H1 (cell line): ENCODE data around the gene SH3BGRL. TPM values are rescaled to one million over a fixed set of nuclear protein-coding genes. Genes with fewer than 3 reads are reported as not detected.

Experiments used
- CTCF ChIA-PET: fragments of 300-600 bp; sonication (Branson Sonifier 250); formaldehyde crosslinking; loops from one replicate; lab custom pipeline; 2021; ENCODE audit not compliant: partially characterized antibody; lab: Charles Lee
- POLR2A ChIA-PET: fragments of 300-600 bp; sonication (Branson Sonifier 250); formaldehyde crosslinking; loops from one replicate; lab custom pipeline; 2021; ENCODE audit warnings: inconsistent platforms; ENCODE audit not compliant: partially characterized antibody; lab: Charles Lee
- DNase-seq, 2 experiments: peaks; one replicate each; pipeline versions ENCODE4 v3.0.0 to v3.0.0-alpha.2; 2010 to 2022; ENCODE audit warnings: low spot score in 2 of 2, low read depth in 1 of 2, mixed read lengths in 1 of 2
- FAIRE-seq: peaks from 2 replicates; lab custom pipeline; 2011; peaks lifted over from hg19 to GRCh38; lab: Jason Lieb, UNC
- H2AFZ ChIP-seq: 2 replicates; pipeline ENCODE4 v1.8.1; 2012; ENCODE audit warnings: low read length, inconsistent platforms
- H2AK5ac ChIP-seq: 2 replicates; pipeline ENCODE4 v1.6.1; 2013; ENCODE audit warnings: low read depth, low read length
- H2BK120ac ChIP-seq: replicated peaks from 2 replicates; pipeline ENCODE3; 2013; ENCODE audit warnings: low read depth, low read length, inconsistent platforms
- H2BK12ac ChIP-seq: 2 replicates; pipeline ENCODE4 v1.6.1; 2013; ENCODE audit warnings: low read depth, low read length
- H2BK15ac ChIP-seq: 2 replicates; pipeline ENCODE4 v1.6.1; 2013; ENCODE audit warnings: low read length
- H2BK20ac ChIP-seq: 2 replicates; pipeline ENCODE4 v1.6.1; 2013; ENCODE audit warnings: low read length
- H2BK5ac ChIP-seq: 2 replicates; pipeline ENCODE4 v1.6.1; 2013; ENCODE audit warnings: low read depth, low read length
- H3K14ac ChIP-seq: 2 replicates; pipeline ENCODE4 v1.6.1; 2013; ENCODE audit warnings: inconsistent platforms; ENCODE audit not compliant: insufficient read length
- H3K18ac ChIP-seq: 2 replicates; pipeline ENCODE4 v1.6.1; 2013; ENCODE audit warnings: low read length; ENCODE audit errors: extremely low read depth
- H3K23ac ChIP-seq: 2 replicates; pipeline ENCODE4 v1.6.1; 2013; ENCODE audit warnings: inconsistent platforms; ENCODE audit not compliant: insufficient read length
- H3K23me2 ChIP-seq: 2 replicates; pipeline ENCODE4 v1.6.1; 2013; ENCODE audit warnings: low read depth, low read length
- H3K27ac ChIP-seq: 2 replicates; pipeline ENCODE4 v1.6.1; 2011; ENCODE audit warnings: low read depth, low read length, inconsistent platforms
- H3K27me3 ChIP-seq, 4 experiments: replicated peaks in 1 of 4; 1 replicate in 1 of 4; 2 replicates in 3 of 4; pipeline versions ENCODE4 v1.6.1 to v1.8.1; 2011 to 2013; ENCODE audit warnings: low read length in 3 of 4, mild to moderate bottlenecking in 3 of 4, inconsistent platforms in 2 of 4, mixed read lengths in 2 of 4, moderate library complexity in 1 of 4; ENCODE audit not compliant: control insufficient read depth in 3 of 4, insufficient read depth in 3 of 4; ENCODE audit errors: extremely low read depth in 1 of 4
- H3K36me3 ChIP-seq, 4 experiments: 2 replicates each; pipeline versions ENCODE4 v1.6.1 to v1.8.1; 2011 to 2013; ENCODE audit warnings: mild to moderate bottlenecking in 4 of 4, low read length in 3 of 4, moderate library complexity in 2 of 4, control low read depth in 1 of 4, inconsistent platforms in 1 of 4; ENCODE audit not compliant: insufficient read depth in 4 of 4, control insufficient read depth in 2 of 4
- H3K4ac ChIP-seq: replicated peaks from 2 replicates; pipeline ENCODE3; 2013; ENCODE audit warnings: low read length, low read depth, mixed read lengths, inconsistent platforms; ENCODE audit not compliant: insufficient read length
- H3K4me1 ChIP-seq, 4 experiments: replicated peaks in 1 of 4; 1 replicate in 1 of 4; 2 replicates in 3 of 4; pipeline versions ENCODE4 v1.6.1 to v1.8.1; 2011 to 2013; ENCODE audit warnings: low read length in 3 of 4, inconsistent platforms in 2 of 4, mixed read lengths in 1 of 4; ENCODE audit not compliant: insufficient read depth in 4 of 4, control insufficient read depth in 3 of 4
- H3K4me2 ChIP-seq, 2 experiments: 2 replicates each; pipeline versions ENCODE4 v1.6.1 to v1.8.1; 2011 to 2013; ENCODE audit warnings: low read depth in 2 of 2, low read length in 2 of 2, control low read depth in 1 of 2, inconsistent platforms in 1 of 2, mild to moderate bottlenecking in 1 of 2; ENCODE audit not compliant: insufficient read depth in 1 of 2
- H3K4me3 ChIP-seq, 4 experiments: fragments of 200-600, 300-600 bp in 1 of 4; sonication (generic), shearing (Covaris generic), sonication (Bioruptor Twin) in 1 of 4; 2 replicates each; pipeline versions ENCODE4 v1.5.1 to v1.8.1; 2011 to 2016; ENCODE audit warnings: low read length in 4 of 4, low read depth in 3 of 4, control low read depth in 2 of 4, inconsistent platforms in 2 of 4, mild to moderate bottlenecking in 2 of 4, mixed read lengths in 1 of 4, moderate library complexity in 1 of 4; ENCODE audit not compliant: insufficient read depth in 2 of 4; ENCODE audit errors: extremely low read depth in 1 of 4
- H3K56ac ChIP-seq: replicated peaks from 2 replicates; pipeline ENCODE3; 2013; ENCODE audit warnings: low read depth, mild to moderate bottlenecking, mixed read lengths, low read length, inconsistent platforms; ENCODE audit not compliant: insufficient read length
- H3K79me1 ChIP-seq: 2 replicates; pipeline ENCODE4 v1.6.1; 2013; ENCODE audit warnings: low read depth, low read length, control low read depth
- H3K79me2 ChIP-seq, 2 experiments: 2 replicates each; pipeline versions ENCODE4 v1.6.1 to v1.8.1; 2012 to 2013; ENCODE audit warnings: low read length in 2 of 2, mild to moderate bottlenecking in 2 of 2, inconsistent platforms in 1 of 2; ENCODE audit not compliant: insufficient read depth in 2 of 2, control insufficient read depth in 1 of 2
- H3K9ac ChIP-seq, 4 experiments: replicated peaks in 1 of 4; 1 replicate in 1 of 4; 2 replicates in 3 of 4; pipeline versions ENCODE4 v1.6.1 to v1.8.1; 2011 to 2013; ENCODE audit warnings: low read depth in 3 of 4, low read length in 3 of 4, control low read depth in 2 of 4, mild to moderate bottlenecking in 2 of 4, moderate library complexity in 2 of 4, inconsistent platforms in 1 of 4; ENCODE audit errors: extremely low read depth in 1 of 4
- H3K9me3 ChIP-seq, 2 experiments: 2 replicates each; pipeline versions ENCODE4 v1.6.1 to v1.8.1; 2012 to 2013; ENCODE audit warnings: mild to moderate bottlenecking in 2 of 2, moderate library complexity in 2 of 2, control low read depth in 1 of 2, inconsistent platforms in 1 of 2, low read depth in 1 of 2, low read length in 1 of 2, mixed read lengths in 1 of 2; ENCODE audit not compliant: insufficient read depth in 2 of 2
- H4K20me1 ChIP-seq, 2 experiments: replicated peaks in 1 of 2; 2 replicates each; pipeline versions ENCODE3 to v1.8.1; 2011 to 2013; ENCODE audit warnings: inconsistent platforms in 2 of 2, low read length in 2 of 2, mild to moderate bottlenecking in 1 of 2; ENCODE audit not compliant: insufficient read depth in 2 of 2, control insufficient read depth in 1 of 2
- H4K5ac ChIP-seq: 2 replicates; pipeline ENCODE4 v1.6.1; 2013; ENCODE audit warnings: low read length, low read depth, mixed read lengths, inconsistent platforms; ENCODE audit not compliant: insufficient read length
- H4K8ac ChIP-seq: 2 replicates; pipeline ENCODE4 v1.8.0; 2013; ENCODE audit warnings: mild to moderate bottlenecking, moderate library complexity, low read length, inconsistent platforms; ENCODE audit not compliant: insufficient read depth; ENCODE audit errors: extremely low read depth
- H4K91ac ChIP-seq: replicated peaks from 2 replicates; pipeline ENCODE3; 2013; ENCODE audit warnings: low read length, mixed read lengths, inconsistent platforms; ENCODE audit not compliant: insufficient read length
- BACH1 ChIP-seq: IDR thresholded peaks from 2 replicates; pipeline ENCODE4 v1.6.1; 2012; ENCODE audit warnings: low read length, improper control_type of control experiment
- CBX5 ChIP-seq: fragments of 300-800, 300-1000 bp; sonication (generic); IDR thresholded peaks from 2 replicates; pipeline ENCODE4 v1.7.1; 2016; ENCODE audit warnings: antibody characterized with exemption, low read length, low read depth
- WGBS, 2 experiments: shearing (Covaris generic) in 1 of 2; methylation state at CpG; one replicate each; pipeline versions ENCODE4 v1.1.6 to v1.1.7; 2013 to 2015; ENCODE audit warnings: low lambda C conversion rate in 2 of 2, mixed read lengths in 2 of 2, inconsistent platforms in 1 of 2, low coverage in 1 of 2, missing lambda C conversion rate in 1 of 2; ENCODE audit not compliant: insufficient replicate concordance in 2 of 2, insufficient coverage in 1 of 2, insufficient read length in 1 of 2; ENCODE audit errors: extremely low coverage in 1 of 2, missing lambda C conversion rate in 1 of 2; 5-methylcytosine and 5-hydroxymethylcytosine counted together
- polyA plus RNA-seq, 7 experiments: library from polyadenylated mRNA; depleted of rRNA in 3 of 7; stranded (reverse) in 5 of 7; unstranded in 2 of 7; fragments of >200 nt in 5 of 7; fragments of 200-250 nt in 2 of 7; gene quantifications; 1 replicate in 5 of 7; 2 replicates in 1 of 7; 4 replicates in 1 of 7; pipeline versions ENCODE4 v1.2.1 to v1.2.3, GENCODE V29; 2011 to 2013; ENCODE audit warnings: missing spikeins in 2 of 7, mixed read lengths in 2 of 7
- total RNA-seq: library from RNA; stranded (reverse); fragmentation: NEBNext Ultra II Directional; extraction: Animal tissue kit (Norgen Biotek cat#: 25700); gene quantifications from 2 replicates; pipeline ENCODE4 v1.2.1, GENCODE V29; 2021

The SH3BGRL gene
- total and polyA plus RNA-seq, 2 of the 8 experiments (the other 6 are each of a cell fraction or from before 2014, with no cell fraction given) = 36.3 to 49.6 TPM

GRCh38 chrX:81338924-81339323 is 137.0 kb downstream of the SH3BGRL start:
- POLR2A ChIA-PET = no interaction called here
- H3K9me3 ChIP-seq = no peaks in the 10 kb centered on the region
- H3K4me2 ChIP-seq = no peak overlapping the region
- H3K4me3 ChIP-seq = no peak overlapping the region
- no peak overlapping the region for H4K8ac ChIP-seq
- no peak overlapping the region for H4K91ac ChIP-seq
- no peak overlapping the region for H3K23ac ChIP-seq
- H3K27ac ChIP-seq = no peak overlapping the region
- H3K36me3 ChIP-seq = no peaks in the 10 kb centered on the region
- no peak overlapping the region for H2BK20ac ChIP-seq
- no peak overlapping the region for H3K14ac ChIP-seq
- H3K79me2 ChIP-seq = no peaks in the 10 kb centered on the region
- no peaks in the 10 kb centered on the region for H3K27me3 ChIP-seq
- H3K4me1 ChIP-seq = no peaks in the 10 kb centered on the region
- H2BK15ac ChIP-seq = no peak overlapping the region
- FAIRE-seq (no peak), DNase-seq (no peak)
- H2AFZ ChIP-seq = no peak overlapping the region
- no peak overlapping the region for H2AK5ac ChIP-seq
- WGBS, 2 experiments = 73% methylated on average over 1 of the region's 1 CpG; no CpG with 5 or more reads in 1 of the 2 experiments
- CTCF ChIA-PET = no interaction called here
- no peak overlapping the region for H3K4ac ChIP-seq
- H3K79me1 ChIP-seq = no peaks in the 10 kb centered on the region
- H2BK120ac ChIP-seq = no peak overlapping the region
- H3K9ac ChIP-seq = no peak overlapping the region
- H2BK12ac ChIP-seq = no peak overlapping the region
- no peak overlapping the region for H3K18ac ChIP-seq
- no peak overlapping the region for H4K5ac ChIP-seq
- H3K56ac ChIP-seq = no peak overlapping the region
- H3K23me2 ChIP-seq = no peaks in the 10 kb centered on the region
- no peaks in the 10 kb centered on the region for H4K20me1 ChIP-seq
- no peak overlapping the region for H2BK5ac ChIP-seq
- TF ChIP-seq BACH1 = no peak
- TF ChIP-seq CBX5 = no peak
